Measurements from ENCODE around the gene CAMK2D.

DNA sequence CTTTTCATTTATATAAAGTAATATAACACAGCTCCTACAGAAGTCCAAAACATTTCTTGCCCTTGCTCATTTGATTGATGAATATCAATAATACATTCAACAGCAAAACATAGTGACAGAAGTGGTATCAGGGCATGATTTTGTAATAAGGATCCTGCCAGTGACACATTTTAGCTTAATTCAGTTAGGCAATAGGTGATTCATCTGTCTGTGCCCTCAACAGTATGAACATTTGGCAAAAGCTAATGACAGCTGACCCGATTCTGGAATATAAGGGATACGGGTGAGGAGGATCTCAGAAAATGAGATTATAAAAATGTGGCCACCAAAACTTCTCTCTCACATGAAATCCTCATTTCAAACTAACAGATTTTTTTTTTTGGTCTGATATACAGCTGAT lies 294.0 kb downstream of the CAMK2D start:
- no peak for TF ChIP-seq POLR2A (IDR thresholded peaks at IDR 0.05)
- TF ChIP-seq, protein P1, sequence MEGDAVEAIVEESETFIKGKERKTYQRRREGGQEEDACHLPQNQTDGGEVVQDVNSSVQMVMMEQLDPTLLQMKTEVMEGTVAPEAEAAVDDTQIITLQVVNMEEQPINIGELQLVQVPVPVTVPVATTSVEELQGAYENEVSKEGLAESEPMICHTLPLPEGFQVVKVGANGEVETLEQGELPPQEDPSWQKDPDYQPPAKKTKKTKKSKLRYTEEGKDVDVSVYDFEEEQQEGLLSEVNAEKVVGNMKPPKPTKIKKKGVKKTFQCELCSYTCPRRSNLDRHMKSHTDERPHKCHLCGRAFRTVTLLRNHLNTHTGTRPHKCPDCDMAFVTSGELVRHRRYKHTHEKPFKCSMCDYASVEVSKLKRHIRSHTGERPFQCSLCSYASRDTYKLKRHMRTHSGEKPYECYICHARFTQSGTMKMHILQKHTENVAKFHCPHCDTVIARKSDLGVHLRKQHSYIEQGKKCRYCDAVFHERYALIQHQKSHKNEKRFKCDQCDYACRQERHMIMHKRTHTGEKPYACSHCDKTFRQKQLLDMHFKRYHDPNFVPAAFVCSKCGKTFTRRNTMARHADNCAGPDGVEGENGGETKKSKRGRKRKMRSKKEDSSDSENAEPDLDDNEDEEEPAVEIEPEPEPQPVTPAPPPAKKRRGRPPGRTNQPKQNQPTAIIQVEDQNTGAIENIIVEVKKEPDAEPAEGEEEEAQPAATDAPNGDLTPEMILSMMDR (IDR thresholded peaks at IDR 0.05), result no peak

Data from thyroid gland (tissue), 4 donors.